Activated naive CD4-positive, alpha-beta T cell (primary cell): ENCODE results near the gene PNPLA7.
"Not testable (repeated sequence)": the region's sequence is repeated elsewhere in the genome, so short reads cannot be mapped to it uniquely, and the experiment has no call there.

Experiments
- DNase-seq, 4 experiments: peaks; one replicate each; lab custom pipeline; 2025; lab: John Stamatoyannopoulos, UW

PNPLA7 gene

DNA sequence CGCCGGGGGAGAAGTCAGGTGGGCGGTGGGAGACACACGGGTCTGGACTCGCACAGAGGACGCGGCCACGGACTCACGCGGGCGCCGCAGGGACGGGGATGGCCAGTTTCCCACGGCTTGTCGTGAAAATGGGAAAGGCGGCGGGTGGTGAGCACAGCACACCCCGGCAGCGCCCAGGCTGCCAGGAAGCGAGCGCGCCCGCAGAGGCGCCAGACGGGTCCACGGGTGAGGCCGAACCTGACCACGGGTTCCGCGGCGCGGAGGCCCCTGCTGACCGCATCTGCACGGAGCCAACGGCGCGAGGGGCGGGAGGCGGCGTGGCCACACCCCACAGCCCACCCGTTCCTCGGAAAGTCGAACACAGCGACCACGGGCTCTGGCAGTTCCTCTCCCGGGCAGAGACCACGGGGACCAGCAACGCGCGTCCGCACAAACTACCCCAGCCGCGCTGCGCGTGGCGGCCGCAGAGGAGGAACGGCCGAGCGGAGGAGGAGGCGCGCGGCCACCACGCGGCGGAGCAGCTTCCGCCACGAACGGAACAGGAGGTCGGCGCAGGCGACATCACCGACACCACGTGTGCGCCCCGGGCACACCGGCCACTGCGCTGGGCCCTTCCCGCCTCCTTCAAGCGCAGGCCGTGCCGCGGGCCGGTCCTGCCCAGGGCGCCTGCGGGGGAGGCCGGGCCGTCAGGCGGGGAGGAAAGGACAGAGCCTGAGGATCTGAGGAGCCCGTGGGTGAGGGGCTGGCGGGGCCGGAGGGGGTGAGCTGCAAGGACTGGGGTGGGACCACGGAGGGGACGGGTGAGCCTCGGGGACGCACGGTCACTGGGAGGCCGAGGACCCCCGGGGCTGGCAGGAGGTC is 132.8 kb downstream of the PNPLA7 start:
- DNase-seq, result no peak

DNA sequence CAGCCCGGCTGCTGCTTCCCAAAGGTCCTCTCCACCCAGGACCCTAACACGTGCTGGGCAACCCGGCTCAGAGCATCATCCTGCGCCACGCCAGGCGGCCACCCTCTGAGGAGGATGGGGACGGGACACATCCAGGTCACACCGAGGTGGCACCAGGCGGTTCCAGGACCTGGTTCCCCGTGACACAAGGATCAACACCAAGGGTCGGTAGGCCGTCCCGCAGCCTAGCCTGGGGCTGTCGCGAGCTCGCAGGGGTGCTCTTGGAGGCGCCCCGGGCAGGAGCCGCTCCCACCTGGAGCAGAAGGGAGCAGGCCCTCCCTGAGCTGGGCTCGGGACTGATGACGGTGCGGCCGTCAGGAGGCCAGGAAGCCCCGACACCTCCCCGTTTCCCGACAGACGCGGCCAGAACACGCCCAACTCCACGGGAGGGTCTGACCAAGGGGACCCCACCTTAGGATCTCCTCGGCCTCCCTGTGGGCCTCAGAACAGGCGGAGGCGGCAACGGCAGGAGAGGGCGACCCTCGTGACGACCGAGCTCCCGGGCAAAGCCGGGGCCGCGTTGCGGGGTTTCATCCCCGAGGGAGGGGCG is 133.5 kb downstream of the PNPLA7 start:
- no peak for DNase-seq

- no peak for DNase-seq
Measured at GRCh38 chr9:137416006-137416562, 134.1 kb downstream of the PNPLA7 start.

DNA sequence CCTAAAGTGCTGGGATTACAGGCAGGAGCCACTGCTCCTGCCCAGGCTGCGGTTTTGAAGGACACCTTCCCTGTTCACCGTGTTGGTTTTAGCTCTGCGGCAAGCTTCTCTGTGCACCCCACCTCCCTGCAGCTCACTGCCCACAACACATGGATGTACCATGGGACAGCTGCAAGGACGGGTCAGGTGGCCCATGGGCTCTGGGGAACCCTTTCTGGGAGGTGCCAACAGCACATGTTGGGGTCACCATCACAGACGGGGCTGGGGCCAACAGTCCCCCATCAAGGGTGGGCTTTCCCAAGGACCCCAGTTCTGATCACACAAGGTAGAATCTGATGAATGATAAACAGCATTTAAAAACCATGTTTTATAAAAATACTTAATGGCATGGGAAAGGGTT is 134.8 kb downstream of the PNPLA7 start:
- DNase-seq, result no peak

DNA sequence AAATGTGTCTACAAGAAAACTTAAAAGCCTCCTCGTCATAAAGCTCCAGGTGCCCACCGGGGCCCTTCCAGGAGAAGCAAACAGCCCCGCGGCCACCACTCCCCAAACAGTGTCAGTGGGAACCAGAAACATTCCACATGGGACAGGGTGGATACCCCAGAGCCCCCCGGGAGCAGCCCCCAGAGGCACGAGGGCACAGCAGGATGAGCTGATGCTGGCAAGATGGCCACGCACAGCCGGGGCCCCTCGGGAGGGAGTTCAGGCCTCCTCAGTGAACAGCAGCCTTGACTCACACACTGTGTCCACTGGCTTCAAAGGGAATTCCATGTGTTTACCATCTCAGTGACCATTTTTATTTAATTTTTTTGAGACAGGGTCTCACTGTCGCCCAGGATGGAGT is 137.8 kb downstream of the PNPLA7 start:
- no peak for DNase-seq

GRCh38 chr9:137411645-137412380 is 138.4 kb downstream of the PNPLA7 start:
- DNase-seq, result no peak

- DNase-seq, result no peak
Measured at GRCh38 chr9:137411260-137411644, 138.9 kb downstream of the PNPLA7 start.

DNA sequence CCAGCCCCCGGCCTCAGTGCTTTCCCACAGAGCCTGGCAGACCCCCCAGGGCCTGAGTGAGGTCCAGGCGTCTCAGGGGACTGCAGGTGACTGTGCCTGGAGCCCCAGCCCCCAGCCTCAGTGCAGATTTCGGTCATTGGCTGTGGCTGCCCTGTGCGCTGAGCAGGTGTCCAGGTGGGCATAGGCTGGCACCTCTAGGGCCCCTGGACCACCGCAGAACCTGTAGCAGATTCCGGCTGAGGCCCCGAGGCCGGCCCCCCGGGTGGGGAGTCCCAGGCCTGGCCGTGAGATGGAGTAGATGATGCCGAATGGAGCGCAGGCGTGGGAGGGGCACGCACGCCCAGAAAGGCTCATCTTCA is 139.3 kb downstream of the PNPLA7 start:
- no peak for DNase-seq

GRCh38 chr9:137410236-137410890 is 139.8 kb downstream of the PNPLA7 start:
- not testable (repeated sequence) for DNase-seq
